ENCODE measurements around the gene JPT2.

DNA sequence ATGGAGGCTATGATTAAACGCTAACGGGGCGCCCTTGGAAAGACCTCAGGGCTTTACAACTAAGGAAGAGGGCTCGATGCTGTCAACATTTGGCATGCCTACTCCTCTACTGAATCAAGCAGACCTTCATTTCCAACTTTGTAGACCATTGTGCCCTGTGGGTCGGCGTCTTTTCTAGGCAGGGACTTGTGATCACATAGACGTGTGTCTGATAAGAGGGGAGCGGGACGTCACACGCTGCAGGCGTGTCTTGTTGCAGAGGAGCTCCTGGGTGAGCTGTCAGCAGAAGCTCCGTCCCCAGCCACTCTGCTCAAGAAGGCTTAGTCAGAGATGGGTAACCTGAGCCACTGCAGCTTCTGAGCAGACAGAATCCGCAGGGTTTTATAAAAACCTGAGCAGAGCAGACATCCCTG, 30.7 kb downstream of the JPT2 start:
- TF ChIP-seq, protein P1, sequence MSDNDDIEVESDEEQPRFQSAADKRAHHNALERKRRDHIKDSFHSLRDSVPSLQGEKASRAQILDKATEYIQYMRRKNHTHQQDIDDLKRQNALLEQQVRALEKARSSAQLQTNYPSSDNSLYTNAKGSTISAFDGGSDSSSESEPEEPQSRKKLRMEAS (CRISPR knock-in tag; IDR thresholded peaks at IDR 0.05), result no peak
- TF ChIP-seq, protein P2, sequence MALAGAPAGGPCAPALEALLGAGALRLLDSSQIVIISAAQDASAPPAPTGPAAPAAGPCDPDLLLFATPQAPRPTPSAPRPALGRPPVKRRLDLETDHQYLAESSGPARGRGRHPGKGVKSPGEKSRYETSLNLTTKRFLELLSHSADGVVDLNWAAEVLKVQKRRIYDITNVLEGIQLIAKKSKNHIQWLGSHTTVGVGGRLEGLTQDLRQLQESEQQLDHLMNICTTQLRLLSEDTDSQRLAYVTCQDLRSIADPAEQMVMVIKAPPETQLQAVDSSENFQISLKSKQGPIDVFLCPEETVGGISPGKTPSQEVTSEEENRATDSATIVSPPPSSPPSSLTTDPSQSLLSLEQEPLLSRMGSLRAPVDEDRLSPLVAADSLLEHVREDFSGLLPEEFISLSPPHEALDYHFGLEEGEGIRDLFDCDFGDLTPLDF (CRISPR knock-in tag; IDR thresholded peaks at IDR 0.05), result no peak
- no peak for TF ChIP-seq ATF3 (CRISPR knock-in tag; conservative IDR thresholded peaks at IDR 0.05)
- no peak for TF ChIP-seq CTCF (IDR thresholded peaks at IDR 0.05)
- TF ChIP-seq CREM (CRISPR knock-in tag; IDR thresholded peaks at IDR 0.05), result no peak
- no peak for TF ChIP-seq CREB1 (CRISPR knock-in tag; IDR thresholded peaks at IDR 0.05)
- TF ChIP-seq EMX1 (CRISPR knock-in tag; IDR thresholded peaks at IDR 0.05), result no peak
- TF ChIP-seq, protein P3, sequence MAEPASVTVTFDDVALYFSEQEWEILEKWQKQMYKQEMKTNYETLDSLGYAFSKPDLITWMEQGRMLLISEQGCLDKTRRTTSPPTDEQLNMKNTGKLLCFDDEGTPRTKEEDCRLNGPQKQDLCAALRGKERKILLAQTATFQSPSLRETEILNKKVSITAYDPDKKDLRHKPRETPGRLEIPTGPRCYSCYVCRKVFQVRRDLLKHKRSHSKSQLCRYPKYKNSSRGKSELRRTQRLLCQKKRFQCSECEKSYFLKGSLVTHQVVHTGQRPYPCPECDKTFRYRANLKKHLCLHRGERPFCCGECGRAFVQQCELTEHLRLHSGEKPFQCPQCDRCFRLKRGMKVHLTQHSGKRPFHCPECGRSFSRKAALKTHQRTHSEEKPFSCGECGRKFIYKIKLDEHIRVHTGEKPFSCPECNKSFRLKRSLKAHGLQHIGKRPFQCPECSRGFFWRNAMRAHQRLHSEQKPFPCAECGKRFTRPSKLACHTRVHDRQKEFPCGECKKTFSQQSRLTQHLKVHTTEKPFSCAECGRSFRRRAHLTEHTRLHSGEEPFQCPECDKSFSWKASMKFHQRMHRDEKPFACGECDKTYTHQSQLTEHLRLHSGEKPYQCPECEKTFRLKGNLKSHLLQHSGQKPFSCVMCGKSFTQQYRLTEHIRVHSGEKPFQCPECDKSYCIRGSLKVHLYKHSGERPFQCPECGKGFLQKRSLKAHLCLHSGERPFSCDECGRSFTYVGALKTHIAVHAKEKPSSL (CRISPR knock-in tag; conservative IDR thresholded peaks at IDR 0.05), result no peak

Measured in WTC11 (cell line).